ENCODE measurements around the gene SIT1. TPM values are rescaled to one million over a fixed set of nuclear protein-coding genes. Genes with fewer than 3 reads are reported as not detected.

Gene SIT1
- total RNA-seq, 2 experiments from 2014 or later = 18.4 to 19.2 TPM

GRCh38 chr9:35652829-35653209 is 2.1 kb upstream of the SIT1 start:
- intact Hi-C loops (cut with DNase I, micrococcal nuclease) = loop anchor here in 1 of 2 experiments (5.0 kb wide), 1 partner anchor 159 kb away; the partner anchor contains the start of gene SPAG8
- H3K36me3 ChIP-seq (ENCODE audit: insufficient read depth, low read length) = peaks cover 8% of the 10 kb centered on the region

GRCh38 chr9:35651956-35652828 is 1.5 kb upstream of the SIT1 start:
- Histone ChIP-seq H3K36me3 (ENCODE audit: insufficient read depth, low read length) (peaks cover 8% of the 10 kb centered on the region), H3K4me3 (ENCODE audit: low read length) (no peak overlapping the region), H3K27ac (ENCODE audit: low read depth in 1 of 2, low read length in 2 of 2) (no peak overlapping the region), H3K4me1 (ENCODE audit: insufficient read depth, low read length) (peaks cover 74% of the 10 kb centered on the region), H3K27me3 (ENCODE audit: control insufficient read depth in 1 of 2, insufficient read depth in 2 of 2, low read length in 2 of 2) (no peaks in the 10 kb centered on the region), H3K9me3 (ENCODE audit: control insufficient read depth in 1 of 2, insufficient read depth in 1 of 2, low read length in 2 of 2) (no peaks in the 10 kb centered on the region)
- H3K4me3 Mint-ChIP-seq = peak overlapping the region; percentile 94
- no peak for ATAC-seq (ENCODE audit: poor library complexity)
- no peaks in the 10 kb centered on the region for H3K9me3 Mint-ChIP-seq
- intact Hi-C loops (cut with DNase I, micrococcal nuclease) = loop anchor here in 1 of 2 experiments (5.0 kb wide), 1 partner anchor 160 kb away; the partner anchor contains the start of gene SPAG8
- no peaks in the 10 kb centered on the region for H3K27me3 Mint-ChIP-seq
- H3K4me1 Mint-ChIP-seq (ENCODE audit: low read depth) = peaks cover 69% of the 10 kb centered on the region
- peak overlapping the region; percentile 94 for H3K27ac Mint-ChIP-seq
- ChIA-PET POLR2A (interaction anchor here (1.2 to 6.3 kb wide), 3 partner anchors 9 to 80 kb away, joined by 5 to 84 read pairs (median 16); partner anchors contain the start of genes CREB3, TESK1 and TLN1), CTCF (no interaction called here)
- no peak for TF ChIP-seq CTCF (IDR thresholded peaks at IDR 0.05)
- peaks cover 29% of the 10 kb centered on the region for H3K36me3 Mint-ChIP-seq (ENCODE audit: low read depth)
- no peak for DNase-seq

More at GRCh38 chr9:35652829-35653209, 2.1 kb upstream of the SIT1 start:
- ChIA-PET CTCF (interaction anchor here (1.0 kb wide), 1 partner anchor 44 kb away, joined by 3 read pairs; no protein-coding TSS in a partner anchor), POLR2A (no interaction called here)
- Histone ChIP-seq H3K4me1 (ENCODE audit: insufficient read depth, low read length) (peaks cover 74% of the 10 kb centered on the region), H3K9me3 (ENCODE audit: control insufficient read depth in 1 of 2, insufficient read depth in 1 of 2, low read length in 2 of 2) (peaks cover 0 to 3% of the 10 kb centered on the region in 2 experiments), H3K27me3 (ENCODE audit: control insufficient read depth in 1 of 2, insufficient read depth in 2 of 2, low read length in 2 of 2) (no peaks in the 10 kb centered on the region), H3K27ac (ENCODE audit: low read depth in 1 of 2, low read length in 2 of 2) (no peak overlapping the region), H3K4me3 (ENCODE audit: low read length) (no peak overlapping the region)
- no peak for TF ChIP-seq CTCF (IDR thresholded peaks at IDR 0.05)
- Mint-ChIP-seq H3K4me3 (no peak overlapping the region), H3K9me3 (peaks cover 2% of the 10 kb centered on the region), H3K36me3 (ENCODE audit: low read depth) (peaks cover 31% of the 10 kb centered on the region), H3K27me3 (peaks cover 4% of the 10 kb centered on the region), H3K4me1 (ENCODE audit: low read depth) (peaks cover 69% of the 10 kb centered on the region), H3K27ac (peak overlapping the region; percentile 52)
- no peak for DNase-seq
- no peak for ATAC-seq (ENCODE audit: poor library complexity)

- peak overlapping the region; percentile 94 for H3K27ac Mint-ChIP-seq
- no peak for TF ChIP-seq CTCF (IDR thresholded peaks at IDR 0.05)
- peaks cover 85% of the 10 kb centered on the region for H3K4me1 ChIP-seq (ENCODE audit: insufficient read depth, low read length)
- H3K36me3 Mint-ChIP-seq (ENCODE audit: low read depth) = peaks cover 32% of the 10 kb centered on the region
- peak in 9 of 14 experiments; percentile 29 to 71 (median 49) for DNase-seq
- H3K4me3 ChIP-seq (ENCODE audit: low read length) = peak overlapping the region; percentile 79
- ATAC-seq (ENCODE audit: poor library complexity) = peak; percentile 10
- ChIA-PET CTCF (interaction anchor here (2.2 to 7.8 kb wide), 4 partner anchors 10 to 81 kb away, joined by 6 to 94 read pairs (median 27); partner anchors contain the start of genes CCDC107, CREB3, RMRP and TLN1), POLR2A (interaction anchor here (1.4 to 6.3 kb wide), 12 partner anchors 7 to 163 kb away, joined by 3 to 175 read pairs (median 10); partner anchors contain the start of genes ARHGEF39, CCDC107, CREB3 and RMRP)
- H3K27ac ChIP-seq (ENCODE audit: low read depth in 1 of 2, low read length in 2 of 2) = peak overlapping the region; percentile 64 to 75
- H3K36me3 ChIP-seq (ENCODE audit: insufficient read depth, low read length) = peaks cover 8% of the 10 kb centered on the region
- H3K27me3 Mint-ChIP-seq = no peaks in the 10 kb centered on the region
- H3K9me3 ChIP-seq (ENCODE audit: control insufficient read depth in 1 of 2, insufficient read depth in 1 of 2, low read length in 2 of 2) = no peaks in the 10 kb centered on the region
- H3K4me3 Mint-ChIP-seq = peak overlapping the region; percentile 94
- no peaks in the 10 kb centered on the region for H3K27me3 ChIP-seq (ENCODE audit: control insufficient read depth in 1 of 2, insufficient read depth in 2 of 2, low read length in 2 of 2)
- intact Hi-C loops (cut with DNase I, micrococcal nuclease) = loop anchor here (5.0 kb wide), 2 partner anchors 98 to 163 kb away; partner anchors contain the start of genes GBA2 (in 1 of the 2), RGP1 (in 1 of the 2) and SPAG8 (in 1 of the 2)
- H3K4me1 Mint-ChIP-seq (ENCODE audit: low read depth) = peaks cover 70% of the 10 kb centered on the region
- no peaks in the 10 kb centered on the region for H3K9me3 Mint-ChIP-seq
Measured at GRCh38 chr9:35649431-35650340, 1.0 kb downstream of the SIT1 start.

All from CD4-positive, alpha-beta T cell (primary cell).